BLaER1 (cell line): ENCODE data around the gene AVP.
"Not testable (repeated sequence)": the region's sequence is repeated elsewhere in the genome, so short reads cannot be mapped to it uniquely, and the experiment has no call there.

Experiments
- H3K27ac ChIP-seq: shearing (Covaris generic); formaldehyde crosslinking; 2 replicates; pipeline ENCODE4 v1.8.1; 2022
- H3K27me3 ChIP-seq: shearing (Covaris generic); formaldehyde crosslinking; 2 replicates; pipeline ENCODE4 v1.8.1; 2022
- H3K36me3 ChIP-seq: shearing (Covaris generic); formaldehyde crosslinking; 2 replicates; pipeline ENCODE4 v1.8.1; 2022
- H3K4me1 ChIP-seq: shearing (Covaris generic); formaldehyde crosslinking; 2 replicates; pipeline ENCODE4 v1.8.1; 2022
- H3K4me2 ChIP-seq: shearing (Covaris generic); formaldehyde crosslinking; 2 replicates; pipeline ENCODE4 v1.8.1; 2022
- H3K4me3 ChIP-seq: shearing (Covaris generic); formaldehyde crosslinking; 2 replicates; pipeline ENCODE4 v1.8.1; 2022
- H3K9ac ChIP-seq: shearing (Covaris generic); formaldehyde crosslinking; 2 replicates; pipeline ENCODE4 v1.8.1; 2022
- H3K9me3 ChIP-seq: shearing (Covaris generic); formaldehyde crosslinking; 2 replicates; pipeline ENCODE4 v1.8.1; 2022
- H4K20me1 ChIP-seq: shearing (Covaris generic); formaldehyde crosslinking; 2 replicates; pipeline ENCODE4 v1.8.1; 2022
- Cebpa-rat ChIP-seq: shearing (Covaris generic); IDR thresholded peaks from 2 replicates; pipeline ENCODE4 v1.8.1; 2022

AVP gene

GRCh38 chr20:3072530-3073250 is 11.8 kb downstream of the AVP start:
- Histone ChIP-seq H3K9me3 (no peaks in the 10 kb centered on the region), H3K4me2 (peak overlapping the region; percentile 43), H3K4me3 (no peak overlapping the region), H4K20me1 (no peaks in the 10 kb centered on the region; the same call in 1 of the 2 replicates), H3K9ac (no peak overlapping the region), H3K36me3 (no peaks in the 10 kb centered on the region), H3K27ac (no peak overlapping the region), H3K4me1 (peaks cover 7% of the 10 kb centered on the region), H3K27me3 (peaks cover 54% of the 10 kb centered on the region)
- no peak for TF ChIP-seq Cebpa-rat

DNA sequence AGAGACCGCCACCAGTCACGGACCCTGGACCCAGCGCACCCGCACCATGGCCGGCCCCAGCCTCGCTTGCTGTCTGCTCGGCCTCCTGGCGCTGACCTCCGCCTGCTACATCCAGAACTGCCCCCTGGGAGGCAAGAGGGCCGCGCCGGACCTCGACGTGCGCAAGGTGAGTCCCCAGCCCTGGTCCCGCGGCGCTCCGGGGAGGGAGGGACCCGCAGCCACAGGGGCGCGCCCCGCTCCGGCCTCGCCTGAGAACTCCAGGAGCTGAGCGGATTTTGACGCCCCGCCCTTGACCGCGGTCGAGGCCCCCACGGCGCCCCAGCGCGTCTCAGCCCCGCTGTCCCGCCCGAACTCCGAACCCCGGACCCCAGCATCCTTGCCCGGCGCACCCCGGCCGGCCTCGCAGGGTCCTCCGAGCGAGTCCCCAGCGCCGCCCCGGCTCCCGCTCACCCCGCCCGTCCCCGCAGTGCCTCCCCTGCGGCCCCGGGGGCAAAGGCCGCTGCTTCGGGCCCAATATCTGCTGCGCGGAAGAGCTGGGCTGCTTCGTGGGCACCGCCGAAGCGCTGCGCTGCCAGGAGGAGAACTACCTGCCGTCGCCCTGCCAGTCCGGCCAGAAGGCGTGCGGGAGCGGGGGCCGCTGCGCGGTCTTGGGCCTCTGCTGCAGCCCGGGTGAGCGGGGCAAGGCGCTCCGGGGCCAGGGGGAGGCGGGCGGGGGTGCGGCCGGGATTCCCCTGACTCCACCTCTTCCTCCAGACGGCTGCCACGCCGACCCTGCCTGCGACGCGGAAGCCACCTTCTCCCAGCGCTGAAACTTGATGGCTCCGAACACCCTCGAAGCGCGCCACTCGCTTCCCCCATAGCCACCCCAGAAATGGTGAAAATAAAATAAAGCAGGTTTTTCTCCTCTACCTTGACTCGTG is 12.7 kb downstream of the AVP start, which contains the start of gene OXT:
TSS of gene OXT (plus strand) at position 11 of the 920 bp plus-strand sequence. CDS start at position 47, 36 bp downstream.
- Histone ChIP-seq H3K36me3 (no peaks in the 10 kb centered on the region), H3K4me3 (peak within 1 kb of the TSS; percentile 55), H4K20me1 (no peaks in the 10 kb centered on the region; the same call in 1 of the 2 replicates), H3K4me1 (peaks cover 16% of the 10 kb centered on the region), H3K4me2 (peak within 1 kb of the TSS; percentile 43), H3K27me3 (peaks cover 46% of the 10 kb centered on the region), H3K9ac (no peak within 1 kb of the TSS), H3K27ac (no peak within 1 kb of the TSS), H3K9me3 (no peaks in the 10 kb centered on the region)
- no peak for TF ChIP-seq Cebpa-rat

- H3K9me3 ChIP-seq = no peaks in the 10 kb centered on the region
- peak overlapping the region; percentile 43 for H3K4me2 ChIP-seq
- no peak overlapping the region for H3K27ac ChIP-seq
- H3K36me3 ChIP-seq = no peaks in the 10 kb centered on the region
- no peak overlapping the region for H3K9ac ChIP-seq
- no peak for TF ChIP-seq Cebpa-rat
- H3K4me3 ChIP-seq = peak overlapping the region; percentile 55
- no peaks in the 10 kb centered on the region; the same call in 1 of the 2 replicates for H4K20me1 ChIP-seq
- H3K27me3 ChIP-seq = peaks cover 44% of the 10 kb centered on the region
- H3K4me1 ChIP-seq = peaks cover 18% of the 10 kb centered on the region
Measured at GRCh38 chr20:3071266-3071609, 13.3 kb downstream of the AVP start.

- TF ChIP-seq Cebpa-rat = no peak
- Histone ChIP-seq H3K4me2 (no peak overlapping the region), H3K9me3 (no peaks in the 10 kb centered on the region)
Measured at GRCh38 chr20:3070725-3071124, 13.8 kb downstream of the AVP start.

GRCh38 chr20:3068986-3069900 is 15.3 kb downstream of the AVP start:
- H3K27ac ChIP-seq = no peak overlapping the region
- H3K4me3 ChIP-seq = no peak overlapping the region
- H4K20me1 ChIP-seq = no peaks in the 10 kb centered on the region
- H3K9ac ChIP-seq = no peak overlapping the region
- H3K4me1 ChIP-seq = peaks cover 18% of the 10 kb centered on the region
- no peaks in the 10 kb centered on the region for H3K9me3 ChIP-seq
- no peak for TF ChIP-seq Cebpa-rat
- H3K27me3 ChIP-seq = peaks cover 39% of the 10 kb centered on the region
- no peaks in the 10 kb centered on the region for H3K36me3 ChIP-seq
- no peak overlapping the region for H3K4me2 ChIP-seq

More at GRCh38 chr20:3070725-3071124, 13.8 kb downstream of the AVP start:
- peaks cover 44% of the 10 kb centered on the region for H3K27me3 ChIP-seq
- no peak overlapping the region for H3K4me3 ChIP-seq
- H4K20me1 ChIP-seq = no peaks in the 10 kb centered on the region; the same call in 1 of the 2 replicates
- peaks cover 18% of the 10 kb centered on the region for H3K4me1 ChIP-seq
- H3K27ac ChIP-seq = no peak overlapping the region
- no peak overlapping the region for H3K9ac ChIP-seq
- no peaks in the 10 kb centered on the region for H3K36me3 ChIP-seq

DNA sequence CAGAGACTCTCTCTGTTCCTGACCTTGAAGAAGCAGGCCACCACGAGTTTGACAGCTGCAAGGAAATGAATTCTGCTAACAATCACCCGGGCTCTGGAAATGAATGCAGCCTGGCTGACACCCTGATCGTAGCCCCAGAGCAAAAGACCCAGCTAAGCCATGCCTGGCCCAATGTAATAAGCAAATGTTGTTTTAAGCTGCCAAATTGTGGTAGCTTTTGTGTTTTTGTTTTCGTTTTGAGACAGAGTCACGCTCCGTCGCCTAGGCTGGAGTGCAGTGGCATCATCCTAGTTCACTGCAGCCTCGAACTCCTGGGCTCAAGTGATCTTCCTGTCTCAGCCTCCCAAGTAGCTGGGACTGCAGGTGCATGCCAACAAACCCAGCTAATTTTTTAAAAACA is 16.4 kb downstream of the AVP start:
- Histone ChIP-seq H3K9me3 (no peaks in the 10 kb centered on the region), H3K27me3 (peaks cover 27% of the 10 kb centered on the region), H3K36me3 (no peaks in the 10 kb centered on the region), H3K27ac (0 out of 2 replicates have a peak overlapping the region, but pooled peaks have one; percentile 9), H4K20me1 (no peaks in the 10 kb centered on the region), H3K4me3 (no peak overlapping the region), H3K4me2 (peak overlapping the region; percentile 51), H3K9ac (0 out of 2 replicates have a peak overlapping the region, but pooled peaks have one; percentile 35), H3K4me1 (peaks cover 18% of the 10 kb centered on the region)
- TF ChIP-seq Cebpa-rat = no peak

GRCh38 chr20:3067139-3068014 is 17.1 kb downstream of the AVP start:
- Histone ChIP-seq H3K4me1 (peaks cover 18% of the 10 kb centered on the region), H3K27ac (0 out of 2 replicates have a peak overlapping the region, but pooled peaks have one; percentile 9), H3K27me3 (peaks cover 20% of the 10 kb centered on the region), H3K36me3 (no peaks in the 10 kb centered on the region), H3K9ac (0 out of 2 replicates have a peak overlapping the region, but pooled peaks have one; percentile 35), H3K9me3 (no peaks in the 10 kb centered on the region), H3K4me2 (peak overlapping the region; percentile 51), H4K20me1 (no peaks in the 10 kb centered on the region), H3K4me3 (no peak overlapping the region)
- TF ChIP-seq Cebpa-rat = no peak

GRCh38 chr20:3064119-3064518 is 20.4 kb downstream of the AVP start:
- H3K27me3 ChIP-seq, H3K4me3 ChIP-seq, H4K20me1 ChIP-seq, H3K9me3 ChIP-seq, H3K9ac ChIP-seq, H3K36me3 ChIP-seq, H3K27ac ChIP-seq, H3K4me2 ChIP-seq: not testable (repeated sequence)
- H3K4me1 ChIP-seq = peaks cover 18% of the 10 kb centered on the region
